GM23338 (cell line): ENCODE data around the gene OR10R2.

Experiments
- CREB1 ChIP-seq: fragments of 250-450 bp; sonication (Bioruptor Pico); IDR thresholded peaks from 2 replicates; pipeline ENCODE4 v1.5.0; 2020; ENCODE audit warnings: low read depth, mild to moderate bottlenecking, moderate library complexity
- EZH2 ChIP-seq: fragments of 200-600 bp; sonication (generic); IDR thresholded peaks from one replicate; pipeline ENCODE4 v1.8.0; 2017; ENCODE audit warnings: antibody characterized with exemption, mild to moderate bottlenecking, low read depth; ENCODE audit not compliant: unreplicated experiment
- EZH2phosphoT487 ChIP-seq: fragments of 200-600 bp; sonication (generic); IDR thresholded peaks from one replicate; pipeline ENCODE4 v1.8.1; 2018; ENCODE audit warnings: antibody characterized with exemption; ENCODE audit not compliant: unreplicated experiment
- JUNB ChIP-seq: IDR thresholded peaks from one replicate; pipeline ENCODE4 v1.6.1; 2016; ENCODE audit warnings: antibody characterized with exemption; ENCODE audit not compliant: unreplicated experiment
- NANOG ChIP-seq: IDR thresholded peaks from 2 replicates; pipeline ENCODE4 v1.6.1; 2016; ENCODE audit warnings: antibody characterized with exemption, borderline replicate concordance
- POLR2AphosphoS5 ChIP-seq: IDR thresholded peaks from 2 replicates; pipeline ENCODE4 v1.6.1; 2016; ENCODE audit warnings: antibody characterized with exemption, low read depth
- STAT1 ChIP-seq: IDR thresholded peaks from one replicate; pipeline ENCODE4 v1.6.1; 2016; ENCODE audit warnings: antibody characterized with exemption; ENCODE audit not compliant: unreplicated experiment
- ZNF114 ChIP-seq: fragments of 250-450 bp; sonication (Bioruptor Pico); IDR thresholded peaks from 2 replicates; pipeline ENCODE4 v1.5.0; 2020; ENCODE audit warnings: mild to moderate bottlenecking, moderate library complexity
- ZNF331 ChIP-seq: fragments of 250-450 bp; sonication (Bioruptor Pico); IDR thresholded peaks from 2 replicates; pipeline ENCODE4 v1.5.0; 2020; ENCODE audit warnings: low read depth, mild to moderate bottlenecking, moderate library complexity
- TF ChIP-seq, protein P1 (sequence below), 2 experiments: fragments of 200-600 bp in 1 of 2; sonication (generic) in 1 of 2; conservative IDR thresholded peaks; 2 replicates each; pipeline versions ENCODE4 v1.5.1 to v1.6.1; 2016 to 2017; ENCODE audit warnings: antibody characterized with exemption in 2 of 2, low read depth in 2 of 2, mild to moderate bottlenecking in 2 of 2, moderate library complexity in 1 of 2
- TF ChIP-seq, protein P2 (sequence below): IDR thresholded peaks from one replicate; pipeline ENCODE4 v1.6.1; 2018; ENCODE audit warnings: antibody characterized with exemption; ENCODE audit not compliant: unreplicated experiment
- TF ChIP-seq, protein P3 (sequence below): IDR thresholded peaks from 2 replicates; pipeline ENCODE4 v1.6.1; 2016; ENCODE audit warnings: antibody characterized with exemption

DNA sequence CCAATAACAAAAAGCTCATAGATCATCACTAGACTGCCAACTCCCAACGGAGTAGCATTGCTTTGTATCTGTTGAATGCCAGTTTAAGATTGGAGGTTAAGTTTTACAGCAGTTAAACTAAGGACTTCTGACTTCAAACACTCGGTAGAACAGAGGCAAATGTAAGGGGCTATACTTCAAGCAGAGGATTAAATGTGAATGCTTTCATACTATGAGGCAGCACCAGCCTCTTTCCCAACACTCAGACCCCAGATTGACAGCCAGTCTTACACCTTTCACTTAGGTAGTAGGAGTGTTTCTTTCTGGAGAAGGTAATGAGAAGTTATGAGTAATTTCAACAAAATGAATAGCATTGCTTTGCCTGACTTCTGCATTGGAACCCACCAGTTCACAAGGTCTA is 22.8 kb downstream of the OR10R2 start:
- TF ChIP-seq, protein P1, sequence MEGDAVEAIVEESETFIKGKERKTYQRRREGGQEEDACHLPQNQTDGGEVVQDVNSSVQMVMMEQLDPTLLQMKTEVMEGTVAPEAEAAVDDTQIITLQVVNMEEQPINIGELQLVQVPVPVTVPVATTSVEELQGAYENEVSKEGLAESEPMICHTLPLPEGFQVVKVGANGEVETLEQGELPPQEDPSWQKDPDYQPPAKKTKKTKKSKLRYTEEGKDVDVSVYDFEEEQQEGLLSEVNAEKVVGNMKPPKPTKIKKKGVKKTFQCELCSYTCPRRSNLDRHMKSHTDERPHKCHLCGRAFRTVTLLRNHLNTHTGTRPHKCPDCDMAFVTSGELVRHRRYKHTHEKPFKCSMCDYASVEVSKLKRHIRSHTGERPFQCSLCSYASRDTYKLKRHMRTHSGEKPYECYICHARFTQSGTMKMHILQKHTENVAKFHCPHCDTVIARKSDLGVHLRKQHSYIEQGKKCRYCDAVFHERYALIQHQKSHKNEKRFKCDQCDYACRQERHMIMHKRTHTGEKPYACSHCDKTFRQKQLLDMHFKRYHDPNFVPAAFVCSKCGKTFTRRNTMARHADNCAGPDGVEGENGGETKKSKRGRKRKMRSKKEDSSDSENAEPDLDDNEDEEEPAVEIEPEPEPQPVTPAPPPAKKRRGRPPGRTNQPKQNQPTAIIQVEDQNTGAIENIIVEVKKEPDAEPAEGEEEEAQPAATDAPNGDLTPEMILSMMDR (conservative IDR thresholded peaks at IDR 0.05; ENCODE audit: low read depth in 2 of 2): no peak
- TF ChIP-seq, protein P2, sequence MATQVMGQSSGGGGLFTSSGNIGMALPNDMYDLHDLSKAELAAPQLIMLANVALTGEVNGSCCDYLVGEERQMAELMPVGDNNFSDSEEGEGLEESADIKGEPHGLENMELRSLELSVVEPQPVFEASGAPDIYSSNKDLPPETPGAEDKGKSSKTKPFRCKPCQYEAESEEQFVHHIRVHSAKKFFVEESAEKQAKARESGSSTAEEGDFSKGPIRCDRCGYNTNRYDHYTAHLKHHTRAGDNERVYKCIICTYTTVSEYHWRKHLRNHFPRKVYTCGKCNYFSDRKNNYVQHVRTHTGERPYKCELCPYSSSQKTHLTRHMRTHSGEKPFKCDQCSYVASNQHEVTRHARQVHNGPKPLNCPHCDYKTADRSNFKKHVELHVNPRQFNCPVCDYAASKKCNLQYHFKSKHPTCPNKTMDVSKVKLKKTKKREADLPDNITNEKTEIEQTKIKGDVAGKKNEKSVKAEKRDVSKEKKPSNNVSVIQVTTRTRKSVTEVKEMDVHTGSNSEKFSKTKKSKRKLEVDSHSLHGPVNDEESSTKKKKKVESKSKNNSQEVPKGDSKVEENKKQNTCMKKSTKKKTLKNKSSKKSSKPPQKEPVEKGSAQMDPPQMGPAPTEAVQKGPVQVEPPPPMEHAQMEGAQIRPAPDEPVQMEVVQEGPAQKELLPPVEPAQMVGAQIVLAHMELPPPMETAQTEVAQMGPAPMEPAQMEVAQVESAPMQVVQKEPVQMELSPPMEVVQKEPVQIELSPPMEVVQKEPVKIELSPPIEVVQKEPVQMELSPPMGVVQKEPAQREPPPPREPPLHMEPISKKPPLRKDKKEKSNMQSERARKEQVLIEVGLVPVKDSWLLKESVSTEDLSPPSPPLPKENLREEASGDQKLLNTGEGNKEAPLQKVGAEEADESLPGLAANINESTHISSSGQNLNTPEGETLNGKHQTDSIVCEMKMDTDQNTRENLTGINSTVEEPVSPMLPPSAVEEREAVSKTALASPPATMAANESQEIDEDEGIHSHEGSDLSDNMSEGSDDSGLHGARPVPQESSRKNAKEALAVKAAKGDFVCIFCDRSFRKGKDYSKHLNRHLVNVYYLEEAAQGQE: no peak
- TF ChIP-seq EZH2: no peak
- no peak for TF ChIP-seq POLR2AphosphoS5
- TF ChIP-seq EZH2phosphoT487: no peak
- TF ChIP-seq CREB1 (CRISPR knock-in tag): no peak
- TF ChIP-seq, protein P3, sequence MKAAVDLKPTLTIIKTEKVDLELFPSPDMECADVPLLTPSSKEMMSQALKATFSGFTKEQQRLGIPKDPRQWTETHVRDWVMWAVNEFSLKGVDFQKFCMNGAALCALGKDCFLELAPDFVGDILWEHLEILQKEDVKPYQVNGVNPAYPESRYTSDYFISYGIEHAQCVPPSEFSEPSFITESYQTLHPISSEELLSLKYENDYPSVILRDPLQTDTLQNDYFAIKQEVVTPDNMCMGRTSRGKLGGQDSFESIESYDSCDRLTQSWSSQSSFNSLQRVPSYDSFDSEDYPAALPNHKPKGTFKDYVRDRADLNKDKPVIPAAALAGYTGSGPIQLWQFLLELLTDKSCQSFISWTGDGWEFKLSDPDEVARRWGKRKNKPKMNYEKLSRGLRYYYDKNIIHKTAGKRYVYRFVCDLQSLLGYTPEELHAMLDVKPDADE: no peak
- no peak for TF ChIP-seq JUNB
- no peak for TF ChIP-seq ZNF114 (CRISPR knock-in tag)
- TF ChIP-seq ZNF331 (CRISPR knock-in tag): no peak
- no peak for TF ChIP-seq NANOG
- TF ChIP-seq STAT1: no peak
